Hepatocyte (in vitro differentiated cells): ENCODE results near the gene SLC34A3. TPM values are rescaled to one million over a fixed set of nuclear protein-coding genes. Genes with fewer than 3 reads are reported as not detected.

Experiments used
- DNase-seq: peaks from one replicate; pipeline ENCODE4 v3.0.0-alpha.2; 2016; ENCODE audit warnings: low spot score
- H2AFZ ChIP-seq: fragments of 200-600 bp; sonication (generic); 2 replicates; pipeline ENCODE4 v1.6.0; 2016; ENCODE audit warnings: antibody characterized with exemption, mild to moderate bottlenecking
- H3K27ac ChIP-seq: fragments of 200-600 bp; sonication (generic); 2 replicates; pipeline ENCODE4 v1.5.1; 2016; ENCODE audit warnings: mild to moderate bottlenecking
- H3K27me3 ChIP-seq: fragments of 200-600 bp; sonication (generic); 2 replicates; pipeline ENCODE4 v1.6.1; 2016
- H3K36me3 ChIP-seq: fragments of 200-600 bp; sonication (generic); replicated peaks from 2 replicates; pipeline ENCODE4 v1.5.1; 2016; ENCODE audit warnings: low read depth; ENCODE audit not compliant: insufficient read depth
- H3K4me1 ChIP-seq: fragments of 200-600 bp; sonication (generic); 2 replicates; pipeline ENCODE4 v1.5.1; 2016; ENCODE audit warnings: mild to moderate bottlenecking, moderate library complexity; ENCODE audit not compliant: insufficient read depth
- H3K4me2 ChIP-seq: fragments of 200-600 bp; sonication (generic); 2 replicates; pipeline ENCODE4 v1.6.0; 2016
- H3K4me3 ChIP-seq: fragments of 200-600 bp; sonication (generic); 2 replicates; pipeline ENCODE4 v1.5.1; 2016; ENCODE audit warnings: mild to moderate bottlenecking
- H3K79me2 ChIP-seq: fragments of 200-600 bp; sonication (generic); 2 replicates; pipeline ENCODE4 v1.6.0; 2017; ENCODE audit warnings: mild to moderate bottlenecking
- H3K9me2 ChIP-seq: fragments of 200-600 bp; sonication (generic); replicated peaks from 2 replicates; pipeline ENCODE4 v1.6.0; 2017; ENCODE audit warnings: mild to moderate bottlenecking; ENCODE audit not compliant: insufficient read depth
- H3K9me3 ChIP-seq: fragments of 200-600 bp; sonication (generic); 2 replicates; pipeline ENCODE4 v1.5.1; 2016; ENCODE audit warnings: low read depth, mild to moderate bottlenecking
- H4K20me1 ChIP-seq: fragments of 200-600 bp; sonication (generic); 2 replicates; pipeline ENCODE4 v1.6.0; 2016; ENCODE audit warnings: mild to moderate bottlenecking; ENCODE audit not compliant: insufficient read depth, poor library complexity, severe bottlenecking
- EZH2 ChIP-seq: fragments of 200-600 bp; sonication (generic); IDR thresholded peaks from 2 replicates; pipeline ENCODE4 v1.6.1; 2016; ENCODE audit warnings: antibody characterized with exemption, mild to moderate bottlenecking, borderline replicate concordance
- EZH2phosphoT487 ChIP-seq: fragments of 200-600 bp; sonication (generic); IDR thresholded peaks from one replicate; pipeline ENCODE4 v1.6.1; 2018; ENCODE audit warnings: antibody characterized with exemption, mild to moderate bottlenecking, low read depth, moderate library complexity; ENCODE audit not compliant: unreplicated experiment, severe bottlenecking
- WGBS: methylation state at CpG from one replicate; pipeline ENCODE4 v1.1.6; 2016; ENCODE audit warnings: low lambda C conversion rate; ENCODE audit errors: missing lambda C conversion rate; 5-methylcytosine and 5-hydroxymethylcytosine counted together
- polyA plus RNA-seq: library from polyadenylated mRNA; unstranded; fragments of >200 nt; fragmentation: Nextera tagmentation; extraction: Ambion mirVana; gene quantifications from 2 replicates; pipeline ENCODE4 v1.2.1, GENCODE V29; 2016
- total RNA-seq: library from RNA; depleted of rRNA; stranded (reverse); fragments of >200 nt; gene quantifications from 2 replicates; pipeline ENCODE4 v1.2.3, GENCODE V29; 2014
- TF ChIP-seq, protein P1 (sequence below): fragments of 200-600 bp; sonication (generic); IDR thresholded peaks from 2 replicates; pipeline ENCODE4 v1.5.1; 2016; ENCODE audit warnings: antibody characterized with exemption, mild to moderate bottlenecking; ENCODE audit not compliant: poor library complexity

SLC34A3 gene
- total and polyA plus RNA-seq, 2 experiments from 2014 or later = 2.7 to 4.7 TPM

GRCh38 chr9:137252555-137253506 is 22.1 kb downstream of the SLC34A3 start:
- H3K27me3 ChIP-seq = no peaks in the 10 kb centered on the region
- H3K9me2 ChIP-seq = no peaks in the 10 kb centered on the region
- peaks cover 7% of the 10 kb centered on the region for H4K20me1 ChIP-seq
- WGBS = 85% methylated on average over 25 of the region's 35 CpGs
- DNase-seq = peak; percentile 68
- H3K4me2 ChIP-seq = peak overlapping the region; percentile 98
- no peaks in the 10 kb centered on the region for H3K9me3 ChIP-seq
- TF ChIP-seq EZH2 (no peak), EZH2phosphoT487 (no peak)
- TF ChIP-seq, protein P1, sequence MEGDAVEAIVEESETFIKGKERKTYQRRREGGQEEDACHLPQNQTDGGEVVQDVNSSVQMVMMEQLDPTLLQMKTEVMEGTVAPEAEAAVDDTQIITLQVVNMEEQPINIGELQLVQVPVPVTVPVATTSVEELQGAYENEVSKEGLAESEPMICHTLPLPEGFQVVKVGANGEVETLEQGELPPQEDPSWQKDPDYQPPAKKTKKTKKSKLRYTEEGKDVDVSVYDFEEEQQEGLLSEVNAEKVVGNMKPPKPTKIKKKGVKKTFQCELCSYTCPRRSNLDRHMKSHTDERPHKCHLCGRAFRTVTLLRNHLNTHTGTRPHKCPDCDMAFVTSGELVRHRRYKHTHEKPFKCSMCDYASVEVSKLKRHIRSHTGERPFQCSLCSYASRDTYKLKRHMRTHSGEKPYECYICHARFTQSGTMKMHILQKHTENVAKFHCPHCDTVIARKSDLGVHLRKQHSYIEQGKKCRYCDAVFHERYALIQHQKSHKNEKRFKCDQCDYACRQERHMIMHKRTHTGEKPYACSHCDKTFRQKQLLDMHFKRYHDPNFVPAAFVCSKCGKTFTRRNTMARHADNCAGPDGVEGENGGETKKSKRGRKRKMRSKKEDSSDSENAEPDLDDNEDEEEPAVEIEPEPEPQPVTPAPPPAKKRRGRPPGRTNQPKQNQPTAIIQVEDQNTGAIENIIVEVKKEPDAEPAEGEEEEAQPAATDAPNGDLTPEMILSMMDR = no peak
- no peak overlapping the region for H2AFZ ChIP-seq
- H3K4me3 ChIP-seq = no peak overlapping the region
- no peaks in the 10 kb centered on the region for H3K36me3 ChIP-seq
- H3K79me2 ChIP-seq = peaks cover 20% of the 10 kb centered on the region
- H3K4me1 ChIP-seq = peaks cover 15% of the 10 kb centered on the region
- H3K27ac ChIP-seq = no peak overlapping the region

- no peak for DNase-seq
- peak overlapping the region; percentile 43 for H3K4me3 ChIP-seq
- peaks cover 7% of the 10 kb centered on the region for H4K20me1 ChIP-seq
- no peaks in the 10 kb centered on the region for H3K36me3 ChIP-seq
- TF ChIP-seq, protein P1 = no peak
- TF ChIP-seq EZH2phosphoT487 (no peak), EZH2 (no peak)
- no peaks in the 10 kb centered on the region for H3K27me3 ChIP-seq
- peaks cover 20% of the 10 kb centered on the region for H3K79me2 ChIP-seq
- no peaks in the 10 kb centered on the region for H3K9me2 ChIP-seq
- H3K4me1 ChIP-seq = peaks cover 15% of the 10 kb centered on the region
- H2AFZ ChIP-seq = peak overlapping the region; percentile 71
- no peaks in the 10 kb centered on the region for H3K9me3 ChIP-seq
- H3K4me2 ChIP-seq = peak overlapping the region; percentile 98
- WGBS = 52% methylated on average over 18 of the region's 21 CpGs
- peak overlapping the region; percentile 36 for H3K27ac ChIP-seq
Observed at GRCh38 chr9:137253717-137254623, 23.3 kb downstream of the SLC34A3 start.

DNA sequence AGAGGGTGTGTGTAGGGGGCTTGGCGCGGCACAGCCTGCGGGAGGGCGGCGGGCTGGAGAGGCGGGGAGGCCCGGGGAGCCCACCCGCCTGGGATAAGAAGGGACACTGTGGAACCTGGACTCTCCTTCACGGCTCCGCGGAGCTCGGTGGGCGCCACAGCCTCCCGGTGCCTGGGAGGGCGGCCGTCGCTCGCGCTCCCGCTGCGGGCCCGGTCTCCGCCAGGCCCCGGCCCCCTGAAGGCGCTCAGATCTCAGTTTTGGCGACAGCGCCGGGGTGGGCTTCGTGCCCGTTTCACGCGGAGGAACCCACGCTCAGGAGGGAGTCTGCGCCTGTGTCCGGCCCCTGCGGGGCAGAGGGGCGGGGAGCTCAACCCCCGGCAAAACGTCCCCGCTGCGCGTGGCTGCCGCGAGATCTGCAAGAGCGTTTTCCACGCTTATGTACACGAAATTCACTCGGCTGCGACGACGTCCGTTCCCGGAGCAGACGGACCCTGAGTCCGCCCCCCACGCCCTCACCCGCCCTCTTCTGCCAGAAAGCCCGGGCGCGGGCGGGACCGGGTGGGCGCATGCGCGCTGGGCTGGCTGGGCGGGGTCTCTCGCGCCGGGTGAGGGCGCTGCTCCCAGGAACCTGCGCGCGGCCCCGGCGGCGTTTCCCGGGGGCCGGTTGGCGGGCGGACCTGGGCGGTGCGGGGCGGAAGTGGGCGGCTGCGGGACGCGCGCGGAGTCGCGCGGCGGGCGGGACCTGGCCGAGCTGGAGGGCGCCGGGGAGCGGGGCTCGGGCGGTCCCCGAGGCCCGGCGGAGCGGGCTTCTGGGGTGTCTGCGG is 24.1 kb downstream of the SLC34A3 start, which contains the start of gene NELFB:
TSS of gene NELFB (plus strand) at position 704 of the 824 bp plus-strand sequence.
- Histone ChIP-seq H3K4me1 (peaks cover 15% of the 10 kb centered on the region), H3K9me2 (no peaks in the 10 kb centered on the region), H3K79me2 (peaks cover 20% of the 10 kb centered on the region), H3K9me3 (no peaks in the 10 kb centered on the region), H2AFZ (peak within 1 kb of the TSS; percentile 78), H3K27ac (peak within 1 kb of the TSS; percentile 52), H3K27me3 (no peaks in the 10 kb centered on the region), H3K4me3 (peak within 1 kb of the TSS; percentile 80), H3K4me2 (peak within 1 kb of the TSS; percentile 98), H3K36me3 (no peaks in the 10 kb centered on the region), H4K20me1 (peaks cover 7% of the 10 kb centered on the region)
- TF ChIP-seq, protein P1 = no peak
- TF ChIP-seq EZH2 (no peak), EZH2phosphoT487 (no peak)
- DNase-seq = peak; percentile 95
- 0% methylated on average over 18 of the region's 105 CpGs for WGBS
